Panc1 (cell line): ENCODE results near the gene KIF24. TPM values are rescaled to one million over a fixed set of nuclear protein-coding genes. Genes with fewer than 3 reads are reported as not detected.

Source experiments
- ATAC-seq: fragments of 200-7000 bp; cut with Tn5 transposase; 2 replicates; pipeline ENCODE4 v1.9.1; 2020; ENCODE audit warnings: mild to moderate bottlenecking, moderate library complexity
- BruUV-seq: library from RNA; stranded (reverse); fragments of 400-500 nt; replicated peaks from 2 replicates; lab custom pipeline; 2021; lab: Mats Ljungman, UMichigan
- CTCF ChIA-PET: fragments of 300-600 bp; sonication (Branson Sonifier 250); formaldehyde crosslinking; loops from one replicate; lab custom pipeline; 2022; ENCODE audit warnings: antibody characterized with exemption; lab: Charles Lee
- POLR2A ChIA-PET: fragments of 300-600 bp; sonication (Branson Sonifier 250); formaldehyde crosslinking; loops from one replicate; lab custom pipeline; 2022; ENCODE audit warnings: antibody characterized with exemption; lab: Charles Lee
- DNase-seq: peaks from one replicate; pipeline ENCODE4 v3.0.0-alpha.2; 2010; ENCODE audit warnings: low read depth, low spot score
- H3K27ac ChIP-seq: 2 replicates; pipeline ENCODE4 v1.5.1; 2011; ENCODE audit warnings: mild to moderate bottlenecking, low read length, inconsistent platforms
- H3K27me3 ChIP-seq: fragments of 200-500 bp; sonication (Bioruptor generic); 2 replicates; pipeline ENCODE4 v1.6.0; 2014; ENCODE audit warnings: low read length, inconsistent platforms; ENCODE audit not compliant: control insufficient read depth, insufficient read depth
- H3K36me3 ChIP-seq: fragments of 200-500 bp; sonication (Bioruptor generic); 2 replicates; pipeline ENCODE4 v1.5.1; 2014; ENCODE audit warnings: inconsistent platforms, mild to moderate bottlenecking, low read length, moderate library complexity; ENCODE audit not compliant: control insufficient read depth, insufficient read depth
- H3K4me1 ChIP-seq: 2 replicates; pipeline ENCODE4 v1.5.1; 2011; ENCODE audit warnings: inconsistent platforms, mild to moderate bottlenecking, low read length, moderate library complexity; ENCODE audit not compliant: control insufficient read depth, insufficient read depth
- H3K4me3 ChIP-seq, 2 experiments: 2 replicates each; pipeline ENCODE4 v1.5.1; 2011 to 2012; ENCODE audit warnings: low read depth in 2 of 2, low read length in 2 of 2, mild to moderate bottlenecking in 2 of 2, inconsistent platforms in 1 of 2, moderate library complexity in 1 of 2
- H3K9me3 ChIP-seq: fragments of 200-500 bp; sonication (Bioruptor generic); 2 replicates; pipeline ENCODE4 v1.5.1; 2014; ENCODE audit warnings: low read depth, mild to moderate bottlenecking, inconsistent platforms, low read length, moderate library complexity; ENCODE audit not compliant: control insufficient read depth, insufficient read depth
- CTCF ChIP-seq: fragments of 450-650 bp; IDR thresholded peaks from 2 replicates; pipeline ENCODE4 v1.5.1; 2017; ENCODE audit warnings: mild to moderate bottlenecking
- POLR2AphosphoS5 ChIP-seq: IDR thresholded peaks from 2 replicates; pipeline ENCODE4 v1.6.1; 2012; ENCODE audit warnings: mild to moderate bottlenecking, low read depth, low read length, moderate library complexity
- REST ChIP-seq, 2 experiments: IDR thresholded peaks; 2 replicates each; pipeline ENCODE4 v1.6.1; 2011 to 2012; ENCODE audit warnings: low read depth in 2 of 2, control low read depth in 1 of 2, low read length in 1 of 2, mild to moderate bottlenecking in 1 of 2, moderate library complexity in 1 of 2; ENCODE audit not compliant: insufficient read depth in 1 of 2
- SIN3A ChIP-seq: IDR thresholded peaks from 2 replicates; pipeline ENCODE4 v1.6.1; 2012; ENCODE audit warnings: low read depth, mild to moderate bottlenecking, low read length, moderate library complexity, borderline replicate concordance; ENCODE audit not compliant: insufficient read depth
- TCF7L2 ChIP-seq: IDR thresholded peaks from 2 replicates; pipeline ENCODE4 v1.6.1; 2011; ENCODE audit warnings: mild to moderate bottlenecking, low read depth, low read length, inconsistent platforms
- in situ Hi-C: cut with HindIII; loops from 2 replicates; pipeline ENCODE4 v1.10.0; 2016; ENCODE audit warnings: low sequenced_read_pairs, low pct_unique_long_range_greater_than_20kb
- intact Hi-C: fragments of 100-400 bp; cut with micrococcal nuclease; formaldehyde crosslinking; loops from one replicate; pipeline ENCODE4 v1.10.0; 2022; ENCODE audit not compliant: unreplicated experiment
- total RNA-seq: library from RNA; stranded (reverse); gene quantifications from one replicate; pipeline ENCODE4 v1.2.1, GENCODE V29; 2021; ENCODE audit not compliant: unreplicated experiment

The KIF24 gene
- total RNA-seq, 1 experiment from 2014 or later: 7.2 TPM

- H3K27ac ChIP-seq: no peak overlapping the region
- in situ Hi-C loops: no loop called here
- ChIA-PET CTCF (interaction anchor here (0.5 to 1.3 kb wide), 5 partner anchors 23 to 335 kb away, joined by 4 to 18 read pairs (median 8); no protein-coding TSS in a partner anchor), POLR2A (interaction anchor here (0.7 kb wide), 1 partner anchor 55 kb away, joined by 17 read pairs; no protein-coding TSS in a partner anchor)
- TF ChIP-seq POLR2AphosphoS5 (no peak), TCF7L2 (no peak), REST (IDR thresholded peaks at IDR 0.05; ENCODE audit: insufficient read depth in 1 of 2, low read depth in 2 of 2, low read length in 1 of 2) (no peak), SIN3A (no peak), CTCF (no peak)
- ATAC-seq: no peak
- H3K4me3 ChIP-seq: no peak overlapping the region
- peaks cover 14% of the 10 kb centered on the region for H3K4me1 ChIP-seq
- no peaks in the 10 kb centered on the region for H3K9me3 ChIP-seq
- intact Hi-C loops: no loop called here
- no peaks in the 10 kb centered on the region; the same call in 1 of the 2 replicates for H3K36me3 ChIP-seq
- DNase-seq: no peak
- no peaks in the 10 kb centered on the region for H3K27me3 ChIP-seq
- BruUV-seq: no TSS peak
Observed at GRCh38 chr9:34333836-34334235, 4.8 kb upstream of the KIF24 start.

- in situ Hi-C loops: no loop called here
- Histone ChIP-seq H3K27me3 (no peaks in the 10 kb centered on the region), H3K4me3 (no peak overlapping the region), H3K4me1 (peaks cover 24% of the 10 kb centered on the region), H3K36me3 (no peaks in the 10 kb centered on the region; the same call in 1 of the 2 replicates), H3K9me3 (no peaks in the 10 kb centered on the region), H3K27ac (no peak overlapping the region)
- intact Hi-C loops: loop anchor here (1.0 kb wide), 1 partner anchor 47 kb away; no protein-coding TSS in a partner anchor
- ChIA-PET CTCF (interaction anchor here (0.5 to 1.3 kb wide), 3 partner anchors 47 to 397 kb away, joined by 3 to 15 read pairs (median 9); no protein-coding TSS in a partner anchor), POLR2A (no interaction called here)
- TF ChIP-seq CTCF: peak; percentile 75
- TF ChIP-seq POLR2AphosphoS5: no peak
- DNase-seq (peak; percentile 30), ATAC-seq (no peak)
- BruUV-seq: no TSS peak
Observed at GRCh38 chr9:34332076-34332964, 3.3 kb upstream of the KIF24 start.
